Measurements from ENCODE around the gene BCAP31. TPM values are rescaled to one million over a fixed set of nuclear protein-coding genes. Genes with fewer than 3 reads are reported as not detected.
"Not testable (repeated sequence)": the region's sequence is repeated elsewhere in the genome, so short reads cannot be mapped to it uniquely, and the experiment has no call there.

BCAP31 gene
- total RNA-seq, 1 donor from 2014 or later, result 144 TPM

DNA sequence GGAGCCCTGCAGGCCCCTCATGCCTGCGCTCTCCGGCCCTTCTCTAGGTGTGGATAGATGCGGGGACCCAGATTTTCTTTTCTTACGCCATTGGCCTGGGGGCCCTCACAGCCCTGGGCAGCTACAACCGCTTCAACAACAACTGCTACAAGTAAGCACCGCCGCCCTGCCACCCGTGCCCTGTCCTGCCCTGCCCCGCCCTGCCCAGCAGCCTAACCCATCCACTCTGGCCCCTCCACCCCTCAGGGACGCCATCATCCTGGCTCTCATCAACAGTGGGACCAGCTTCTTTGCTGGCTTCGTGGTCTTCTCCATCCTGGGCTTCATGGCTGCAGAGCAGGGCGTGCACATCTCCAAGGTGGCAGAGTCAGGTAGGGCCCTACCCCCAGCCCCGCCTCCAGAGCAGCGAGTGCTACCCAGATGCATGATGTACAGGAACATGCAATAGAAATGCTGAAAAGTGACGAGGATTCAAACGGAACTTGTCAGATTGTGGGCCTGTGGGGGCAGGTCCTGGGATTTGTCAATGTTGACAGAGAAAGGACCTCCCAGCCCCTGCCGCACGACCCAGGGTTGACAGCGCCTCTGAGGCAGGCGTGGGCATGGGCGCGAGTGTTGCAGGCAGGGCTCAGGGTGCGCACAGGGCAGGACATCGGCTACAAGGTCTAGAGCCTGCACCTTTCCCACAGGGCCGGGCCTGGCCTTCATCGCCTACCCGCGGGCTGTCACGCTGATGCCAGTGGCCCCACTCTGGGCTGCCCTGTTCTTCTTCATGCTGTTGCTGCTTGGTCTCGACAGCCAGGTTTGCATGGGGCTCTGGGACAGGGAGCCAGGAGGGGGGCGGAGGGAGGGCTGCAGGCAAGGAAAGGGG is 30.7 kb downstream of the BCAP31 start:
- H3K9me3 Mint-ChIP-seq (ENCODE audit: low read depth), result no peaks in the 10 kb centered on the region
- H3K27me3 Mint-ChIP-seq (ENCODE audit: low read depth), result no peaks in the 10 kb centered on the region
- H3K4me1 Mint-ChIP-seq (ENCODE audit: low read depth), result peaks cover 2% of the 10 kb centered on the region
- peaks cover 6% of the 10 kb centered on the region for H3K36me3 Mint-ChIP-seq (ENCODE audit: low read depth)
- TF ChIP-seq, protein P1, sequence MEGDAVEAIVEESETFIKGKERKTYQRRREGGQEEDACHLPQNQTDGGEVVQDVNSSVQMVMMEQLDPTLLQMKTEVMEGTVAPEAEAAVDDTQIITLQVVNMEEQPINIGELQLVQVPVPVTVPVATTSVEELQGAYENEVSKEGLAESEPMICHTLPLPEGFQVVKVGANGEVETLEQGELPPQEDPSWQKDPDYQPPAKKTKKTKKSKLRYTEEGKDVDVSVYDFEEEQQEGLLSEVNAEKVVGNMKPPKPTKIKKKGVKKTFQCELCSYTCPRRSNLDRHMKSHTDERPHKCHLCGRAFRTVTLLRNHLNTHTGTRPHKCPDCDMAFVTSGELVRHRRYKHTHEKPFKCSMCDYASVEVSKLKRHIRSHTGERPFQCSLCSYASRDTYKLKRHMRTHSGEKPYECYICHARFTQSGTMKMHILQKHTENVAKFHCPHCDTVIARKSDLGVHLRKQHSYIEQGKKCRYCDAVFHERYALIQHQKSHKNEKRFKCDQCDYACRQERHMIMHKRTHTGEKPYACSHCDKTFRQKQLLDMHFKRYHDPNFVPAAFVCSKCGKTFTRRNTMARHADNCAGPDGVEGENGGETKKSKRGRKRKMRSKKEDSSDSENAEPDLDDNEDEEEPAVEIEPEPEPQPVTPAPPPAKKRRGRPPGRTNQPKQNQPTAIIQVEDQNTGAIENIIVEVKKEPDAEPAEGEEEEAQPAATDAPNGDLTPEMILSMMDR (IDR thresholded peaks at IDR 0.05), result no peak
- DNase-seq (ENCODE audit: low spot score), result peak; percentile 85
- H3K4me3 Mint-ChIP-seq (ENCODE audit: unreplicated experiment), result no peak overlapping the region
- H3K27ac Mint-ChIP-seq (ENCODE audit: unreplicated experiment), result no peak overlapping the region

GRCh38 chrX:153692611-153693156 is 31.5 kb downstream of the BCAP31 start:
- H3K9me3 Mint-ChIP-seq (ENCODE audit: low read depth), result no peaks in the 10 kb centered on the region
- no peaks in the 10 kb centered on the region for H3K27me3 Mint-ChIP-seq (ENCODE audit: low read depth)
- H3K27ac Mint-ChIP-seq (ENCODE audit: unreplicated experiment), result no peak overlapping the region
- H3K4me3 Mint-ChIP-seq (ENCODE audit: unreplicated experiment), result no peak overlapping the region
- peaks cover 2% of the 10 kb centered on the region for H3K4me1 Mint-ChIP-seq (ENCODE audit: low read depth)
- TF ChIP-seq, protein P1 (IDR thresholded peaks at IDR 0.05), result no peak
- peak; percentile 91 for DNase-seq (ENCODE audit: low spot score)
- peaks cover 6% of the 10 kb centered on the region for H3K36me3 Mint-ChIP-seq (ENCODE audit: low read depth)

DNA sequence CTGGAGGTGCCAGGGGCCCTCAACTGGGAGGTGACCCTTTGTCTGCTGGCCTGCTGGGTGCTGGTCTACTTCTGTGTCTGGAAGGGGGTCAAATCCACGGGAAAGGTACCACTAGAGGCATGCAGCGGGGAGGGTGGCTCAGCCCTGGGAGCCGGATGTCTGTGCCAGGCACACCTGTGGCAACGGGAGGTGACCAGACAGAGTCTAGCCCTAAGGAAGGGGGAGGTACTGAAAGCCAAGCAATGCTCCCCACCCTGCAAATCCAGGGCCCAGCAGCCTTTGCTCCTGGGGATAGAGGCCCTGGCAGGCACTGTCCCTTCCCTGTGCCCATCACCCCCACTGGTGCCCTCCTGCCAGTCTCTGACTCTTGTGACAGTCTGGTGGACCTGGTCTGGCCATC is 32.2 kb downstream of the BCAP31 start:
- Mint-ChIP-seq H3K27me3 (ENCODE audit: low read depth) (no peaks in the 10 kb centered on the region), H3K36me3 (ENCODE audit: low read depth) (peaks cover 2% of the 10 kb centered on the region), H3K27ac (ENCODE audit: unreplicated experiment) (no peak overlapping the region), H3K4me1 (ENCODE audit: low read depth) (peaks cover 2% of the 10 kb centered on the region), H3K4me3 (ENCODE audit: unreplicated experiment) (no peak overlapping the region), H3K9me3 (ENCODE audit: low read depth) (no peaks in the 10 kb centered on the region)
- TF ChIP-seq, protein P1 (IDR thresholded peaks at IDR 0.05), result no peak
- DNase-seq (ENCODE audit: low spot score), result no peak

GRCh38 chrX:153691032-153691827 is 33.0 kb downstream of the BCAP31 start:
- DNase-seq (ENCODE audit: low spot score), result peak; percentile 92
- not testable (repeated sequence) for H3K4me1 Mint-ChIP-seq (ENCODE audit: low read depth); H3K27ac Mint-ChIP-seq (ENCODE audit: unreplicated experiment); H3K36me3 Mint-ChIP-seq (ENCODE audit: low read depth); H3K27me3 Mint-ChIP-seq (ENCODE audit: low read depth); H3K4me3 Mint-ChIP-seq (ENCODE audit: unreplicated experiment); H3K9me3 Mint-ChIP-seq (ENCODE audit: low read depth)

DNA sequence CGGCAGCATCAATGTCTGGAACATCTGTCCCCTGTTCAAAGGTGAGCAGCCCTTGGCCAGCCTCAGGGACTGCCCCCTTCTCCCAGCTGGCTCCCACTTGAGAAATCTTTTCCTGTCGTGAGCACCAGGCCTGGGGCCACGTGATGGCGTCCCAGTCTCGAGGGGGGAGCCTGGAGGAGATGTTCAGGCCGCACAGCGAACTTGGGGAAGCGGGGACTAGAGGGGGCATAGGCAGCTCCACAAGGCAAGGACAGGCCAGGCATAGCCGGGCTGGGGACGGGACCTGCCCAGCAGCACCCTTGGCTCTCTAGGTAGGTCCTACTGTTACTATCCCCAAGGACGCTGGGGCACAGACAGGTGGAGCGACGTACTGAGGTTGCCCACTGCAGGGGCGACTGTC is 33.7 kb downstream of the BCAP31 start:
- Mint-ChIP-seq H3K9me3 (ENCODE audit: low read depth) (no peaks in the 10 kb centered on the region), H3K27me3 (ENCODE audit: low read depth) (no peaks in the 10 kb centered on the region)

More for the DNA sequence above, 33.7 kb downstream of the BCAP31 start:
- Mint-ChIP-seq H3K36me3 (ENCODE audit: low read depth) (no peaks in the 10 kb centered on the region), H3K27ac (ENCODE audit: unreplicated experiment) (no peak overlapping the region), H3K4me1 (ENCODE audit: low read depth) (peaks cover 2% of the 10 kb centered on the region), H3K4me3 (ENCODE audit: unreplicated experiment) (no peak overlapping the region)
- TF ChIP-seq, protein P1 (IDR thresholded peaks at IDR 0.05), result no peak
- no peak for DNase-seq (ENCODE audit: low spot score)

Data from chondrocyte (in vitro differentiated cells).